GM20000 (cell line): ENCODE data around the gene AXIN1.

Experiments used
- DNase-seq: peaks from one replicate; pipeline ENCODE4 v3.0.0; 2012; ENCODE audit warnings: low spot score
- CTCF ChIP-seq: IDR thresholded peaks from 2 replicates; pipeline ENCODE4 v1.5.1; 2012; ENCODE audit warnings: mild to moderate bottlenecking, control low read depth; ENCODE audit errors: extremely low read depth, missing control alignments

AXIN1 gene

GRCh38 chr16:290015-290680 is 62.4 kb downstream of the AXIN1 start:
- no peak for TF ChIP-seq CTCF
- DNase-seq = no peak

- no peak for DNase-seq
- no peak for TF ChIP-seq CTCF
Measured at GRCh38 chr16:289395-289997, 63.0 kb downstream of the AXIN1 start.

GRCh38 chr16:287981-288920 is 64.3 kb downstream of the AXIN1 start:
- DNase-seq = no peak
- no peak for TF ChIP-seq CTCF

- no peak for DNase-seq
- no peak for TF ChIP-seq CTCF
Measured at GRCh38 chr16:287298-287811, 65.2 kb downstream of the AXIN1 start.

- TF ChIP-seq CTCF = no peak
Measured at GRCh38 chr16:286491-287297, 65.8 kb downstream of the AXIN1 start.

GRCh38 chr16:285146-286055 is 67.1 kb downstream of the AXIN1 start:
- TF ChIP-seq CTCF = no peak
- DNase-seq = peak; percentile 74

More at GRCh38 chr16:286491-287297, 65.8 kb downstream of the AXIN1 start:
- DNase-seq = no peak
